Ascending aorta (tissue), 2 donors: ENCODE measurements around the gene LLPH. TPM values are rescaled to one million over a fixed set of nuclear protein-coding genes. Genes with fewer than 3 reads are reported as not detected.

ENCODE experiments used
- DNase-seq, 2 donors: peaks; one replicate each; pipeline ENCODE4 v3.0.0-alpha.2; 2019; ENCODE audit warnings: low spot score in 2 of 2
- H3K27ac ChIP-seq, 2 donors: fragments of 200-600 bp; sonication (generic); one replicate each; pipeline ENCODE4 v1.5.1; 2016 to 2017; ENCODE audit warnings: mild to moderate bottlenecking in 1 of 2
- H3K27me3 ChIP-seq: fragments of 200-600 bp; sonication (generic); one replicate; pipeline ENCODE4 v1.5.1; 2017
- H3K36me3 ChIP-seq, 2 donors: fragments of 200-600 bp; sonication (generic); one replicate each; pipeline ENCODE4 v1.5.1; 2016
- H3K4me1 ChIP-seq, 2 donors: fragments of 200-600 bp; sonication (generic); one replicate each; pipeline ENCODE4 v1.5.1; 2016 to 2017; ENCODE audit warnings: mild to moderate bottlenecking in 1 of 2
- H3K4me3 ChIP-seq, 2 donors: fragments of 200-600 bp; sonication (generic); one replicate each; pipeline ENCODE4 v1.5.1; 2016 to 2017; ENCODE audit warnings: mild to moderate bottlenecking in 1 of 2
- H3K9me3 ChIP-seq, 2 donors: fragments of 200-600 bp; sonication (generic); one replicate each; pipeline ENCODE4 v1.5.1; 2016
- intact Hi-C: fragments of 100-400 bp; cut with DNase I; formaldehyde crosslinking; loops from one replicate; pipeline ENCODE4 v1.15.1; 2023
- total RNA-seq: library from RNA; depleted of rRNA; stranded (reverse); fragments of >200 nt; gene quantifications from one replicate; pipeline ENCODE4 v1.1.0, GENCODE V29; 2016
- TF ChIP-seq, protein P1 (sequence below), 3 experiments: fragments of 200-600 bp in 2 of 3; fragments of 450-650 bp in 1 of 3; sonication (generic) in 2 of 3; IDR thresholded peaks; one replicate each; pipeline ENCODE4 v1.5.1; 2016 to 2019; ENCODE audit warnings: antibody characterized with exemption in 3 of 3, mild to moderate bottlenecking in 1 of 3, moderate library complexity in 1 of 3

The LLPH gene
- total RNA-seq, 1 donor from 2014 or later, result 0.21 TPM

DNA sequence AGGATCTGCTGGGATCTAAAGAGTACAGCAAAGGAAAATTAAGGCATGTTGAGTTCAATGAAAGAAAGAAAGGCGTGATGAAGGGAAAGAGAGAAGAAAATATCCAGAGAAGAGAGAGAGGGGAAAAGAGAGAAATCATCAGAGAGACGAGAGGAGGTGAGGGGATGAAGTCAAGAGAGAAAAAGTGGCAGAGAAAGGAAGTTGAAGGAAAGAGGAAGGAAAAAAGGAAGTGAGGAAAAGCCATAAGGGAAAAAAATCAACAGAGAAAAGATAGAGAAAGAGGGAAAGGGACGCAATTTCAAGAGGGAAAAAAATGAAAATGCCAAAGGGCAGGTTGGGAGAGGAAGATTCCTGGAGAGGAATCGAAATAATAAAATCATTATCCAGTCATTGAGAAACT, 40.4 kb downstream of the LLPH start:
- DNase-seq, result no peak
- H3K27ac ChIP-seq, result no peak overlapping the region
- H3K4me1 ChIP-seq, result peaks cover 0 to 8% of the 10 kb centered on the region in 2 donors
- intact Hi-C loops, result no loop called here
- TF ChIP-seq, protein P1, sequence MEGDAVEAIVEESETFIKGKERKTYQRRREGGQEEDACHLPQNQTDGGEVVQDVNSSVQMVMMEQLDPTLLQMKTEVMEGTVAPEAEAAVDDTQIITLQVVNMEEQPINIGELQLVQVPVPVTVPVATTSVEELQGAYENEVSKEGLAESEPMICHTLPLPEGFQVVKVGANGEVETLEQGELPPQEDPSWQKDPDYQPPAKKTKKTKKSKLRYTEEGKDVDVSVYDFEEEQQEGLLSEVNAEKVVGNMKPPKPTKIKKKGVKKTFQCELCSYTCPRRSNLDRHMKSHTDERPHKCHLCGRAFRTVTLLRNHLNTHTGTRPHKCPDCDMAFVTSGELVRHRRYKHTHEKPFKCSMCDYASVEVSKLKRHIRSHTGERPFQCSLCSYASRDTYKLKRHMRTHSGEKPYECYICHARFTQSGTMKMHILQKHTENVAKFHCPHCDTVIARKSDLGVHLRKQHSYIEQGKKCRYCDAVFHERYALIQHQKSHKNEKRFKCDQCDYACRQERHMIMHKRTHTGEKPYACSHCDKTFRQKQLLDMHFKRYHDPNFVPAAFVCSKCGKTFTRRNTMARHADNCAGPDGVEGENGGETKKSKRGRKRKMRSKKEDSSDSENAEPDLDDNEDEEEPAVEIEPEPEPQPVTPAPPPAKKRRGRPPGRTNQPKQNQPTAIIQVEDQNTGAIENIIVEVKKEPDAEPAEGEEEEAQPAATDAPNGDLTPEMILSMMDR (IDR thresholded peaks at IDR 0.05), result no peak
- H3K9me3 ChIP-seq, result no peaks in the 10 kb centered on the region
- H3K4me3 ChIP-seq, result no peak overlapping the region
- no peaks in the 10 kb centered on the region for H3K27me3 ChIP-seq
- H3K36me3 ChIP-seq, result no peaks in the 10 kb centered on the region

DNA sequence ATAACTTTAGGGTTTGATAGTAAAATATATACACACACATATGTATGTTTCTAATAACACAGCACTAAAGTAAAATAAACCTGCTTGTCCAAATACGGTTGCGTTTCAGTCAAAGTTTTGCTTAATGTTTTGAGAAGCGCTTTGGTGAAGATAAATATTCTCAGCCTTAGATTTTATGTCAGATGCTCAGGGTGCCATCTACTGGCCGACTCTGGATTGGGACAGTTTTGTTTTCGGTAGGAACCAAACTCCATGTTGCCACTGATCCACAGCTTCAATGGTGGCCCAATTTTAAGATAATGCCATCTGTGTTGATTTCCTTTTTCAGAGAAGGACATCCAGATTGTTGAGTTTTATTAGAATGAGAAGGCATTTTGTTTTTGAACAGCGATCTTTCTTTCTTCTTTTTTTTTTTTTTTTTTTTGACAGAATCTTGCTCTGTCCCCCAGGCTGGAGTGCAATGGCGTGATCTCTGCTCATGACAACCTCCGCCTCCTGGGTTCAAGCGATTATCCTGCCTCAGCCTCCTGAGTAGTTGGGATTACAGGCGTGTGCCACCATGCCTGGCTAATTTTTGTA, 43.1 kb downstream of the LLPH start:
- Histone ChIP-seq H3K4me1 (peaks cover 0 to 5% of the 10 kb centered on the region in 2 donors), H3K36me3 (no peaks in the 10 kb centered on the region), H3K27me3 (no peaks in the 10 kb centered on the region), H3K27ac (no peak overlapping the region), H3K9me3 (no peaks in the 10 kb centered on the region), H3K4me3 (no peak overlapping the region)
- DNase-seq, result peak in 1 of 2 donors; percentile 79
- TF ChIP-seq, protein P1 (IDR thresholded peaks at IDR 0.05), result peak; percentile 51 to 79 (median 63)
- intact Hi-C loops, result loop anchor here (1.0 to 10.0 kb wide), 4 partner anchors 113 to 530 kb away; partner anchors contain the start of gene HMGA2

DNA sequence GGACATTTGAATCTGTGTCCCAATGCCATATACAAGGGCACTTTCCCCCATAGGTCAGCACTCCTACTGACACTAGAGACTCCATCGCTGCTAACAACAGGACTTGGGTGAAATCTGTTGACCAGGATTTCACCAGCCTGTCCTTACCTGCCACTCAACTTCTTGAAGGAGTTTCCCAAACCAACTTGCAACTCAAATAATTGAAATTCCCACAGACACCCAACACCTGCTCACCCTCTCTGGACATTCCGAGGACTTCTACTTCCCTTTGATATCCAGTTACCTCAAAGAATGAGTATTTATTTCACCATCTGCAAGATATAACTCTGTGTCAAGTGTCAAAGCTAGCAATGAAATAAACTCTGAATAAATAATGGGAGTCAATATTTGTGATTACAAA, 44.6 kb downstream of the LLPH start:
- Histone ChIP-seq H3K4me3 (no peak overlapping the region), H3K9me3 (no peaks in the 10 kb centered on the region), H3K27me3 (no peaks in the 10 kb centered on the region), H3K36me3 (no peaks in the 10 kb centered on the region), H3K4me1 (no peaks in the 10 kb centered on the region), H3K27ac (no peak overlapping the region)
- intact Hi-C loops, result loop anchor here (10.0 kb wide), 2 partner anchors 111 to 261 kb away; partner anchors contain the start of gene HMGA2
- TF ChIP-seq, protein P1 (IDR thresholded peaks at IDR 0.05), result no peak
- no peak for DNase-seq

DNA sequence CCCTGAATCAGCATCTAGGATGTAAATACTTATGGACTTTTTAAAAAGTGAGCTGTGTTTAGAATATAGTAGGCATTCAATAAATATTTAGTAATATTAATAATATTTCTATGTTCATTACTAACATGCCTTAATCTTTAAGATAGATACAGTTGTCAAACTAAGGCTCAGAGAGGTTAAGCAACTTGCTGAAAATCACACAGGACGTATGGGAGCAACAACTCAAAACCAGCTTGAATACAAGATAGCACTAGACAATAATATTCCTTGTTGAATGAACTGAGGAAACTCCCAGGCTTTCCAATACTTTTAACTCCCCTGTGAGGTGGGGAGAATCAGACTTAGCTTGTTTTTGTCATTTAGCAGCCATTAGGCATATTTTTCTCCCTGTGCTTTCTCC, 45.3 kb downstream of the LLPH start:
- Histone ChIP-seq H3K36me3 (no peaks in the 10 kb centered on the region), H3K9me3 (no peaks in the 10 kb centered on the region), H3K4me3 (no peak overlapping the region), H3K4me1 (no peaks in the 10 kb centered on the region), H3K27me3 (no peaks in the 10 kb centered on the region), H3K27ac (no peak overlapping the region)
- DNase-seq, result no peak
- intact Hi-C loops, result loop anchor here (10.0 kb wide), 2 partner anchors 110 to 260 kb away; partner anchors contain the start of gene HMGA2
- TF ChIP-seq, protein P1 (IDR thresholded peaks at IDR 0.05), result no peak

DNA sequence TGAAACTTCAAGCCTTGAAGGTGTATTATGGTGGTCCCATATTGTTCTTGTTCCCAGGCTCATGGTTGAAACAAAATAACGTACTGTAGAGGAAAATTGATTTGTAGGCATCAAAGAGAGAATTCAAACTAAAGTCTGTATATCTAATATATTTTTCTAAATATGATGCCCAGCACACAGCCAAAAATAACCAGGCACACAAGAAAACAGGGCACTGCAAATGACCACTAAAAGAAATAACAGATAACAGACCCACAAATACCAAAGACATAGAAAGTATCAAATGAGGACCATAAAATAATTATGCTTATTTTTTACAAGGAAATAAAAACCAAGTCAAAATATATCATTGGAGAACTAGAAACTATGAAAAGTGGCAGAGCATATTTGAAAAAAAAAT, 46.8 kb downstream of the LLPH start:
- no peak for DNase-seq
- no peaks in the 10 kb centered on the region for H3K9me3 ChIP-seq
- intact Hi-C loops, result loop anchor here (10.0 kb wide), 2 partner anchors 109 to 259 kb away; partner anchors contain the start of gene HMGA2
- H3K27ac ChIP-seq, result no peak overlapping the region
- no peak overlapping the region for H3K4me3 ChIP-seq
- H3K27me3 ChIP-seq, result no peaks in the 10 kb centered on the region
- H3K36me3 ChIP-seq, result no peaks in the 10 kb centered on the region
- TF ChIP-seq, protein P1 (IDR thresholded peaks at IDR 0.05), result no peak
- H3K4me1 ChIP-seq, result no peaks in the 10 kb centered on the region
